Lower leg skin (tissue), 4 donors: ENCODE data around the gene DNAJC25. TPM values are rescaled to one million over a fixed set of nuclear protein-coding genes. Genes with fewer than 3 reads are reported as not detected.

ENCODE experiments used
- DNase-seq, 2 donors: peaks; one replicate each; pipeline ENCODE4 v3.0.0-alpha.2; 2019; ENCODE audit warnings: low spot score in 2 of 2
- H3K4me3 ChIP-seq: fragments of 200-600 bp; sonication (generic); 2 replicates; pipeline ENCODE4 v1.5.1; 2017; ENCODE audit warnings: mild to moderate bottlenecking, low read depth; ENCODE audit not compliant: poor library complexity, severe bottlenecking
- POLR2A ChIP-seq, 2 donors: fragments of 450-650 bp; IDR thresholded peaks; one replicate each; pipeline ENCODE4 v1.6.1; 2016 to 2017; ENCODE audit warnings: antibody characterized with exemption in 2 of 2, mild to moderate bottlenecking in 1 of 2, moderate library complexity in 1 of 2
- WGBS, 2 donors: methylation state at CpG; one replicate each; pipeline ENCODE4 v1.1.5; 2018; 5-methylcytosine and 5-hydroxymethylcytosine counted together
- intact Hi-C: fragments of 100-400 bp; cut with DNase I; formaldehyde crosslinking; loops from one replicate; pipeline ENCODE4 v1.15.0; 2023; ENCODE audit warnings: low total_unique reads
- total RNA-seq, 4 donors: library from RNA; depleted of rRNA; stranded (reverse); fragments of >200 nt; gene quantifications; one replicate each; pipeline ENCODE4 v1.1.0, GENCODE V29; 2016
- TF ChIP-seq, protein P1 (sequence below), 3 donors: fragments of 450-650 bp; IDR thresholded peaks; one replicate each; pipeline ENCODE4 v1.5.1; 2016; ENCODE audit warnings: antibody characterized with exemption in 3 of 3, mild to moderate bottlenecking in 3 of 3, moderate library complexity in 2 of 3

Gene DNAJC25
- total RNA-seq, 4 donors from 2014 or later: 6.8 to 13.1 (median 8.4) TPM

DNA sequence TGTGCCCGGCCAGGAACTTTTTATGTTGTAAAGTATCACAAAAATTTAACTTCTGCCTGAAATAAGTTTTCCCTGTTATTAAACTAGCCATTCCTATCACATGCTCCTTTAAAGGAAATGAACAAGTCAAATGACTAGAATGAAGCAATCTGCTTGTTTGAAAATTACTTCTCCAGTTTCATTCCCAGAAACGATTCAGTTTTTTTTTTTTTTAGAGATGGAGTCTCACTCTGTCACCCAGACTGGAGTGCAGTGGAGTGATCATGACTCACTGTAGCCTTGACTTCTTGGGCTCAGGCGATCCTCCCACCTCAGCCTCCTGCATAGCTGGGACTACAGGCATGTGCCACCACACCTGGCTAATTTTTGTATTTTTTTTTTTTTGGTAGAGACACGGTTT, 16.9 kb downstream of the DNAJC25 start:
- 81 to 87% methylated on average over 4 of the region's 4 CpGs for WGBS, 2 donors
- TF ChIP-seq, protein P1, sequence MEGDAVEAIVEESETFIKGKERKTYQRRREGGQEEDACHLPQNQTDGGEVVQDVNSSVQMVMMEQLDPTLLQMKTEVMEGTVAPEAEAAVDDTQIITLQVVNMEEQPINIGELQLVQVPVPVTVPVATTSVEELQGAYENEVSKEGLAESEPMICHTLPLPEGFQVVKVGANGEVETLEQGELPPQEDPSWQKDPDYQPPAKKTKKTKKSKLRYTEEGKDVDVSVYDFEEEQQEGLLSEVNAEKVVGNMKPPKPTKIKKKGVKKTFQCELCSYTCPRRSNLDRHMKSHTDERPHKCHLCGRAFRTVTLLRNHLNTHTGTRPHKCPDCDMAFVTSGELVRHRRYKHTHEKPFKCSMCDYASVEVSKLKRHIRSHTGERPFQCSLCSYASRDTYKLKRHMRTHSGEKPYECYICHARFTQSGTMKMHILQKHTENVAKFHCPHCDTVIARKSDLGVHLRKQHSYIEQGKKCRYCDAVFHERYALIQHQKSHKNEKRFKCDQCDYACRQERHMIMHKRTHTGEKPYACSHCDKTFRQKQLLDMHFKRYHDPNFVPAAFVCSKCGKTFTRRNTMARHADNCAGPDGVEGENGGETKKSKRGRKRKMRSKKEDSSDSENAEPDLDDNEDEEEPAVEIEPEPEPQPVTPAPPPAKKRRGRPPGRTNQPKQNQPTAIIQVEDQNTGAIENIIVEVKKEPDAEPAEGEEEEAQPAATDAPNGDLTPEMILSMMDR (IDR thresholded peaks at IDR 0.05): no peak
- no peak for TF ChIP-seq POLR2A (IDR thresholded peaks at IDR 0.05)
- H3K4me3 ChIP-seq: no peak overlapping the region
- no peak for DNase-seq
- intact Hi-C loops: no loop called here

DNA sequence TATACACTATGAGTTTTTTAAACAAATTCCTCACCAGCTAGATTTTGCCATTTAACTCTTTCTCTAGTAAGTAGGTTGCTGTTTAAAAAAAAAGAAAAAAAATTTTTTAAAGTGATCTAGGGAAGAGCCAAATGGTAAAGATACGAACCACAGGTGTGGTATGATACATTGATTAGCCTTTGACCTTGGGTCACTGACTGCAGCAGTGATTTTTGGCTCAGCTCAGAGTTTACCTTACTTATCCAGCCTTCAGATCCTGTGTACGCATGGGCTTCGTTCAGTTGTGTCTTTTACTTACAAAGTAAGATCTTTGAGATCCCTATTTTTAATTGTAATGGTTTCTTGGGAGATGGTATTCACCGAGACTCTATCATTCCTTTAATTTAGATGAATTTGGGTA, 17.9 kb downstream of the DNAJC25 start:
- TF ChIP-seq POLR2A (IDR thresholded peaks at IDR 0.05): no peak
- TF ChIP-seq, protein P1 (IDR thresholded peaks at IDR 0.05): no peak
- no peak overlapping the region for H3K4me3 ChIP-seq
- 94 to 95% methylated on average over 4 of the region's 4 CpGs for WGBS, 2 donors
- intact Hi-C loops: no loop called here
- no peak for DNase-seq

DNA sequence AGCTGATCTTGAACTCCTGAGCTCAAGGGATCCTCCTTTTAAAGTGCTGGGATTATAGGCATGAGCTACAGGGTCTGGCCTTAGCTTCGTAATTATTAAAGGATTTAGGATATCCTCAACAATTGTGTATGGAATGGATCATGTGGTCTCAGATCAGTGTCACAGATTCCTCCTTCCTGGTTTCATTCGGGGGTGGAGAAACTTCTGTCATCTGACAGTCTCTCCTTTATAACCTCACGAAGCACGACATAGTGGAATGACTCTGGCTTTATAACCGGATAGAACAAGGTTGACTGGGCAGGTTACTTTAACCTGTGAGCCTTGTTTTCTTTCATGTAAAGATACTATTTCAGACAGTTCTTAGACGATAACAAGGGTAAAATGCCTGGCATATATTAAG, 25.9 kb downstream of the DNAJC25 start:
- TF ChIP-seq, protein P1 (IDR thresholded peaks at IDR 0.05): no peak
- no peak for TF ChIP-seq POLR2A (IDR thresholded peaks at IDR 0.05)
- H3K4me3 ChIP-seq: no peak overlapping the region
- intact Hi-C loops: no loop called here
- DNase-seq: no peak
- WGBS, 2 donors: 71 to 78% methylated on average over 6 of the region's 6 CpGs

DNA sequence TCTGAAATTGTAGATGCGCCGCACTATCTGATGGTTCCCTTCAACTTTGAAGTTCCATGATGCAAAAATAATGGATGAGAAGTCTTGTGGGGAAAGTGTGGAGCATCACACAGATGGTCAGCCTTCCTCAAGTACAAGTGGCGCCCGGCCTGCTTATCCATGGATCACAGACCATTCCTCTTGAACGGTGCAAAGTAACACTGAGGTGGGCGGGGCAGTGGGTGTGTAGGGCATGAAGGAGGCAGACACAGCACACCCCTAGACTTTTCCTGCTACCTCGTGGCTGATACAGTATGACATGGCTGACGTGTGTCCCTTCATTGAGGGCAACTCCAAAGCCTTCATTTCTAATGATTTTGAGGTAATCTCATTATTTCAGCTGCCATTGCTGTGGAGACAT, 27.8 kb downstream of the DNAJC25 start:
- TF ChIP-seq, protein P1 (IDR thresholded peaks at IDR 0.05): no peak
- TF ChIP-seq POLR2A (IDR thresholded peaks at IDR 0.05): no peak
- H3K4me3 ChIP-seq: no peak overlapping the region
- WGBS, 2 donors: 62 to 70% methylated on average over 8 of the region's 8 CpGs
- DNase-seq: no peak
- intact Hi-C loops: no loop called here

DNA sequence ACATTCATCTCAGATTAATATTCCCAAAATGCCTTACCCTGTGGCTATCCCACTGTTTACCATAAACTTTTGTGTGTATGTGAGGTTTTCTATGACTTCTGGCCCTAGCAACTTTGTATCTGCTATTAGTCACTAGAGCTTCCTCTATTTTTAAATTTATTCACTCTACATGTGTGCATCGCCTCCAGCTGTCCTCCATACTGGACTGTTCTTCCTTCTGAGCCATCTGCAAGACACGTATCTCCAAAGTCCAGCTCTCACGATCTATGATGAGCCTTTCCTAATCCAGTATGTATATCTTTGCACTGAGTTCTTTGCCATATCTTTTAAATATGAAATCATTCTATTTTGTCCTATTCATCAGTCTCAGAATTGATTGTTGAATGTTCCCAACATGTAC, 28.6 kb downstream of the DNAJC25 start:
- H3K4me3 ChIP-seq: no peak overlapping the region
- WGBS, 2 donors: 77 to 86% methylated on average over 3 of the region's 3 CpGs
- no peak for TF ChIP-seq POLR2A (IDR thresholded peaks at IDR 0.05)
- TF ChIP-seq, protein P1 (IDR thresholded peaks at IDR 0.05): no peak
- no peak for DNase-seq
- intact Hi-C loops: loop anchor here (5.0 kb wide), 1 partner anchor 1853 kb away; no protein-coding TSS in a partner anchor

DNA sequence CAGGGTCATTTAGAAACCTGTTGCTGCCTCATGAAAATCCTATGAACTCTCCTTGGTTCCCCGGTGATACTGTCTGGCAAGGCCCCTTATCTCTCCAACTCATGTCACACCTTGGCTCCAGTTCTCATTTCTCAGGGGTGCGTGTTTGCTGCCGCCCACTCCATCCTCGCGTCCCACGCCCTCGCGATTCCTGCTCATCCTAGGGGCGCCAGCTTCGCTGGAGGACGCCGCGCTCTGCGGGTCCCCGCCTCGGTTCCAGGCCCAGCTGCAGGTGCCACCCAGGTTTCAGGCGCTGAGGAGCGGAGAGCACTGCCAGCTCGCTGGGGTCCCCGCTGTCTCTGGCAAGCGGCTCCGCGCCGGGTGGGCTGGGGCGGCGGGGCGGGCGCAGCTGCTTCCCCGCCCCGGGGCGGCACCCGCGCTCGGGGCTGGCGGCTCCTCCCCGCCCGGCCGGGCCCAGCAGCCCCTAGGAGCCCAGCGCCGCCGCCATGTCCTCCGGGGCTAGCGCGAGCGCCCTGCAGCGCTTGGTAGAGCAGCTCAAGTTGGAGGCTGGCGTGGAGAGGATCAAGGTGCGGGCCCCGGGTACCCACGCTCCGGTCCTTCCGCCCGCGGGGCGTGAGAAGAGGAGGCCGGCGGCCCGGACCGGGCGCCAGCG, 30.1 kb downstream of the DNAJC25 start, which contains the start of gene GNG10:
Gene GNG10 (plus strand): TSS at position 456 of the 652 bp plus-strand sequence. CDS start 30 bp downstream, at position 486.
- DNase-seq: peak in 1 of 2 donors; percentile 89
- peak within 1 kb of the TSS; percentile 62 for H3K4me3 ChIP-seq
- intact Hi-C loops: loop anchor here (5.0 kb wide), 1 partner anchor 1851 kb away; no protein-coding TSS in a partner anchor
- 1% methylated on average over 19 to 38 of the region's 61 CpGs for WGBS, 2 donors
- TF ChIP-seq POLR2A (IDR thresholded peaks at IDR 0.05): no peak
- TF ChIP-seq, protein P1 (IDR thresholded peaks at IDR 0.05): no peak
